SK-N-SH treated with all-trans-retinoic acid at 6 μM for 48 hours (cell line): ENCODE data around the gene OLFML3.

Experiments used
- ATAC-seq: fragments of 200-7000 bp; cut with Tn5 transposase; 3 replicates; pipeline ENCODE4 v1.9.1; 2020; ENCODE audit warnings: mild to moderate bottlenecking, moderate library complexity
- ARNTL ChIP-seq: fragments of 450-650 bp; formaldehyde crosslinking; IDR thresholded peaks from 2 replicates; pipeline ENCODE4 v1.5.0; 2020; ENCODE audit warnings: low read depth, mild to moderate bottlenecking, moderate library complexity, borderline replicate concordance
- BACH2 ChIP-seq: fragments of 250-450 bp; sonication (Bioruptor Pico); IDR thresholded peaks from 2 replicates; pipeline ENCODE4 v1.9.0; 2021; ENCODE audit warnings: mild to moderate bottlenecking, borderline replicate concordance
- CSDC2 ChIP-seq: fragments of 250-450 bp; sonication (Bioruptor Pico); IDR thresholded peaks from 2 replicates; pipeline ENCODE4 v1.5.0; 2020; ENCODE audit warnings: mild to moderate bottlenecking, moderate library complexity
- ESRRG ChIP-seq: fragments of 250-450 bp; sonication (Bioruptor Pico); IDR thresholded peaks from 2 replicates; pipeline ENCODE4 v1.6.1; 2021; ENCODE audit warnings: mild to moderate bottlenecking
- GLIS3 ChIP-seq: fragments of 250-450 bp; sonication (Bioruptor Pico); IDR thresholded peaks from 2 replicates; pipeline ENCODE4 v1.5.0; 2020; ENCODE audit warnings: mild to moderate bottlenecking, moderate library complexity
- ISL1 ChIP-seq: fragments of 250-450 bp; sonication (Bioruptor Pico); IDR thresholded peaks from 2 replicates; pipeline ENCODE4 v2.1.2; 2022; ENCODE audit warnings: mild to moderate bottlenecking, moderate library complexity
- OSR1 ChIP-seq: fragments of 250-450 bp; sonication (Bioruptor Pico); IDR thresholded peaks from 2 replicates; pipeline ENCODE4 v1.8.0; 2022; ENCODE audit warnings: moderate library complexity, mild to moderate bottlenecking, inconsistent platforms
- RARB ChIP-seq: fragments of 250-450 bp; sonication (Bioruptor Pico); IDR thresholded peaks from 2 replicates; pipeline ENCODE4 v1.8.0; 2021; ENCODE audit warnings: mild to moderate bottlenecking, moderate library complexity
- SNAI2 ChIP-seq: fragments of 250-450 bp; sonication (Bioruptor Pico); IDR thresholded peaks from 2 replicates; pipeline ENCODE4 v1.5.0; 2020; ENCODE audit warnings: mild to moderate bottlenecking, moderate library complexity
- TCF4 ChIP-seq: fragments of 250-450 bp; sonication (Bioruptor Pico); IDR thresholded peaks from 2 replicates; pipeline ENCODE4 v1.8.0; 2021; ENCODE audit warnings: mild to moderate bottlenecking, moderate library complexity, borderline replicate concordance
- TOX ChIP-seq: fragments of 250-450 bp; sonication (Bioruptor Pico); IDR thresholded peaks from 2 replicates; pipeline ENCODE4 v1.8.0; 2021; ENCODE audit warnings: mild to moderate bottlenecking, moderate library complexity, borderline replicate concordance
- ZC3H10 ChIP-seq: fragments of 250-450 bp; sonication (Bioruptor Pico); IDR thresholded peaks from 2 replicates; pipeline ENCODE4 v1.5.1; 2021; ENCODE audit warnings: mild to moderate bottlenecking, moderate library complexity
- ZFP3 ChIP-seq: fragments of 250-450 bp; sonication (Bioruptor Pico); IDR thresholded peaks from 2 replicates; pipeline ENCODE4 v1.5.0; 2020; ENCODE audit warnings: mild to moderate bottlenecking, moderate library complexity
- ZFP30 ChIP-seq: fragments of 450-650 bp; formaldehyde crosslinking; IDR thresholded peaks from 2 replicates; pipeline ENCODE4 v1.5.0; 2022; ENCODE audit warnings: mild to moderate bottlenecking, moderate library complexity
- ZNF565 ChIP-seq: fragments of 450-650 bp; formaldehyde crosslinking; conservative IDR thresholded peaks from 2 replicates; pipeline ENCODE4 v1.5.0; 2020; ENCODE audit warnings: low read depth, mild to moderate bottlenecking, moderate library complexity
- ZNF70 ChIP-seq: fragments of 450-650 bp; formaldehyde crosslinking; IDR thresholded peaks from 2 replicates; pipeline ENCODE4 v1.5.0; 2020; ENCODE audit warnings: mild to moderate bottlenecking, moderate library complexity
- ZNF8 ChIP-seq: fragments of 450-650 bp; formaldehyde crosslinking; IDR thresholded peaks from 2 replicates; pipeline ENCODE4 v1.5.0; 2020; ENCODE audit warnings: mild to moderate bottlenecking, moderate library complexity
- TF ChIP-seq, protein P1 (sequence below): fragments of 250-450 bp; sonication (Bioruptor Pico); IDR thresholded peaks from 2 replicates; pipeline ENCODE4 v1.8.0; 2021; ENCODE audit warnings: low read depth, mild to moderate bottlenecking, moderate library complexity, borderline replicate concordance
- TF ChIP-seq, protein P2 (sequence below): fragments of 250-450 bp; sonication (Bioruptor Pico); IDR thresholded peaks from 2 replicates; pipeline ENCODE4 v1.5.1; 2020; ENCODE audit warnings: low read depth, mild to moderate bottlenecking, moderate library complexity
- TF ChIP-seq, protein P3 (sequence below): fragments of 250-450 bp; sonication (Bioruptor Pico); IDR thresholded peaks from 2 replicates; pipeline ENCODE4 v1.5.0; 2020; ENCODE audit warnings: mild to moderate bottlenecking, moderate library complexity
- TF ChIP-seq, protein P4 (sequence below): fragments of 250-450 bp; sonication (Bioruptor Pico); IDR thresholded peaks from 2 replicates; pipeline ENCODE4 v1.8.0; 2020; ENCODE audit warnings: mild to moderate bottlenecking, moderate library complexity, borderline replicate concordance
- TF ChIP-seq, protein P5 (sequence below): fragments of 250-450 bp; sonication (Bioruptor Pico); IDR thresholded peaks from 2 replicates; pipeline ENCODE4 v1.5.1; 2021; ENCODE audit warnings: mild to moderate bottlenecking, moderate library complexity

The OLFML3 gene

DNA sequence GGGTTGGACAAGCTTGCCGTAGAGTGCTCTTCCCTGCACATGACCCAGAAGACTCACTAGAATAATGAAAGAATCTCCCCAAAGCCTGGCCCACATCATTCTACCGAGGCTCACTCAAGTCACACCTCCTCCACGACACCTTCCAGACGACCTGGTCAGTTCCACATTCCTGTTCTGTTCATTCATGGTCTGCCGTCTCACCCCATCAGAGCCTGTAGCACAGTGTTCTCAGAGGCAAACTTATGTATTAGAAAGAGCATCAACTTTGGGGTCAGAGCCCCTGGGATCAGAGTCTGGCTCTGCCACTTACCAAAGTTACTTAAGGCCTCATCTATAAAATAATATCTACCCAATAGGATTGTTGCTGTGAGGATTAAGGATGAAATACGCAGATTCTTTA lies 7.5 kb downstream of the OLFML3 start:
- no peak for ATAC-seq

DNA sequence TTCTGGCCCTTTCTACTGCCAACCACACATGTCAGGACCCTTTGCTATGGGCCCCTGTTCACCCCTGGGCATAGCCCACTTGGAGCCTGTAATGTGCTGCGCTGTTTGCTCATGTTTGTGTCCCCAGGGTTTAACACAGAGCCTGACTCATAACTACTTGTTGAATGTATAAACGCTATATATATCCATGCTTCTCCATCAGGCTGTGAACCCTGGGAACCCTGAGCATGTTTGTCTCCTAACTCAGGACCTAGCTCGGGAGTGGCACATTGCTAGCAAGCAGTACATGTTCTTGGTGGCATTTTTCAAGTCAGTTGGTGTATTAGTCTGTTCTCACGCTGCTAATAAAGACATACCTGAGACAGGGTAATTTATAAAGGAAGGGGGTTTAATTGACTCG lies 8.0 kb downstream of the OLFML3 start:
- no peak for ATAC-seq
- TF ChIP-seq OSR1 (CRISPR knock-in tag) (no peak), CSDC2 (CRISPR knock-in tag) (no peak), ZFP30 (CRISPR knock-in tag) (no peak), GLIS3 (no peak), TOX (CRISPR knock-in tag) (no peak), BACH2 (CRISPR knock-in tag) (no peak), ARNTL (CRISPR knock-in tag) (no peak), ISL1 (no peak), ZNF8 (CRISPR knock-in tag) (no peak), TCF4 (CRISPR knock-in tag) (no peak)
- TF ChIP-seq, protein P1, sequence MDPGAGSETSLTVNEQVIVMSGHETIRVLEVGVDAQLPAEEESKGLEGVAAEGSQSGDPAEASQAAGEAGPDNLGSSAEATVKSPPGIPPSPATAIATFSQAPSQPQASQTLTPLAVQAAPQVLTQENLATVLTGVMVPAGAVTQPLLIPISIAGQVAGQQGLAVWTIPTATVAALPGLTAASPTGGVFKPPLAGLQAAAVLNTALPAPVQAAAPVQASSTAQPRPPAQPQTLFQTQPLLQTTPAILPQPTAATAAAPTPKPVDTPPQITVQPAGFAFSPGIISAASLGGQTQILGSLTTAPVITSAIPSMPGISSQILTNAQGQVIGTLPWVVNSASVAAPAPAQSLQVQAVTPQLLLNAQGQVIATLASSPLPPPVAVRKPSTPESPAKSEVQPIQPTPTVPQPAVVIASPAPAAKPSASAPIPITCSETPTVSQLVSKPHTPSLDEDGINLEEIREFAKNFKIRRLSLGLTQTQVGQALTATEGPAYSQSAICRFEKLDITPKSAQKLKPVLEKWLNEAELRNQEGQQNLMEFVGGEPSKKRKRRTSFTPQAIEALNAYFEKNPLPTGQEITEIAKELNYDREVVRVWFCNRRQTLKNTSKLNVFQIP, result no peak
- TF ChIP-seq, protein P2, sequence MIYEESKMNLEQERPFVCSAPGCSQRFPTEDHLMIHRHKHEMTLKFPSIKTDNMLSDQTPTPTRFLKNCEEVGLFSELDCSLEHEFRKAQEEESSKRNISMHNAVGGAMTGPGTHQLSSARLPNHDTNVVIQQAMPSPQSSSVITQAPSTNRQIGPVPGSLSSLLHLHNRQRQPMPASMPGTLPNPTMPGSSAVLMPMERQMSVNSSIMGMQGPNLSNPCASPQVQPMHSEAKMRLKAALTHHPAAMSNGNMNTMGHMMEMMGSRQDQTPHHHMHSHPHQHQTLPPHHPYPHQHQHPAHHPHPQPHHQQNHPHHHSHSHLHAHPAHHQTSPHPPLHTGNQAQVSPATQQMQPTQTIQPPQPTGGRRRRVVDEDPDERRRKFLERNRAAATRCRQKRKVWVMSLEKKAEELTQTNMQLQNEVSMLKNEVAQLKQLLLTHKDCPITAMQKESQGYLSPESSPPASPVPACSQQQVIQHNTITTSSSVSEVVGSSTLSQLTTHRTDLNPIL (CRISPR knock-in tag), result no peak

More for the DNA sequence above, 7.5 kb downstream of the OLFML3 start:
- TF ChIP-seq ZFP3 (CRISPR knock-in tag) (no peak), ESRRG (CRISPR knock-in tag) (no peak), SNAI2 (no peak), ARNTL (CRISPR knock-in tag) (no peak), ZNF8 (CRISPR knock-in tag) (no peak), TCF4 (CRISPR knock-in tag) (no peak), GLIS3 (no peak), TOX (CRISPR knock-in tag) (no peak), ZFP30 (CRISPR knock-in tag) (no peak), OSR1 (CRISPR knock-in tag) (no peak), ZNF70 (no peak), CSDC2 (CRISPR knock-in tag) (no peak), ZC3H10 (CRISPR knock-in tag) (no peak), BACH2 (CRISPR knock-in tag) (no peak)
- TF ChIP-seq, protein P3, sequence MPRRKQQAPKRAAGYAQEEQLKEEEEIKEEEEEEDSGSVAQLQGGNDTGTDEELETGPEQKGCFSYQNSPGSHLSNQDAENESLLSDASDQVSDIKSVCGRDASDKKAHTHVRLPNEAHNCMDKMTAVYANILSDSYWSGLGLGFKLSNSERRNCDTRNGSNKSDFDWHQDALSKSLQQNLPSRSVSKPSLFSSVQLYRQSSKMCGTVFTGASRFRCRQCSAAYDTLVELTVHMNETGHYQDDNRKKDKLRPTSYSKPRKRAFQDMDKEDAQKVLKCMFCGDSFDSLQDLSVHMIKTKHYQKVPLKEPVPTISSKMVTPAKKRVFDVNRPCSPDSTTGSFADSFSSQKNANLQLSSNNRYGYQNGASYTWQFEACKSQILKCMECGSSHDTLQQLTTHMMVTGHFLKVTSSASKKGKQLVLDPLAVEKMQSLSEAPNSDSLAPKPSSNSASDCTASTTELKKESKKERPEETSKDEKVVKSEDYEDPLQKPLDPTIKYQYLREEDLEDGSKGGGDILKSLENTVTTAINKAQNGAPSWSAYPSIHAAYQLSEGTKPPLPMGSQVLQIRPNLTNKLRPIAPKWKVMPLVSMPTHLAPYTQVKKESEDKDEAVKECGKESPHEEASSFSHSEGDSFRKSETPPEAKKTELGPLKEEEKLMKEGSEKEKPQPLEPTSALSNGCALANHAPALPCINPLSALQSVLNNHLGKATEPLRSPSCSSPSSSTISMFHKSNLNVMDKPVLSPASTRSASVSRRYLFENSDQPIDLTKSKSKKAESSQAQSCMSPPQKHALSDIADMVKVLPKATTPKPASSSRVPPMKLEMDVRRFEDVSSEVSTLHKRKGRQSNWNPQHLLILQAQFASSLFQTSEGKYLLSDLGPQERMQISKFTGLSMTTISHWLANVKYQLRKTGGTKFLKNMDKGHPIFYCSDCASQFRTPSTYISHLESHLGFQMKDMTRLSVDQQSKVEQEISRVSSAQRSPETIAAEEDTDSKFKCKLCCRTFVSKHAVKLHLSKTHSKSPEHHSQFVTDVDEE (CRISPR knock-in tag), result no peak
- TF ChIP-seq, protein P2 (CRISPR knock-in tag), result no peak
- TF ChIP-seq, protein P4, sequence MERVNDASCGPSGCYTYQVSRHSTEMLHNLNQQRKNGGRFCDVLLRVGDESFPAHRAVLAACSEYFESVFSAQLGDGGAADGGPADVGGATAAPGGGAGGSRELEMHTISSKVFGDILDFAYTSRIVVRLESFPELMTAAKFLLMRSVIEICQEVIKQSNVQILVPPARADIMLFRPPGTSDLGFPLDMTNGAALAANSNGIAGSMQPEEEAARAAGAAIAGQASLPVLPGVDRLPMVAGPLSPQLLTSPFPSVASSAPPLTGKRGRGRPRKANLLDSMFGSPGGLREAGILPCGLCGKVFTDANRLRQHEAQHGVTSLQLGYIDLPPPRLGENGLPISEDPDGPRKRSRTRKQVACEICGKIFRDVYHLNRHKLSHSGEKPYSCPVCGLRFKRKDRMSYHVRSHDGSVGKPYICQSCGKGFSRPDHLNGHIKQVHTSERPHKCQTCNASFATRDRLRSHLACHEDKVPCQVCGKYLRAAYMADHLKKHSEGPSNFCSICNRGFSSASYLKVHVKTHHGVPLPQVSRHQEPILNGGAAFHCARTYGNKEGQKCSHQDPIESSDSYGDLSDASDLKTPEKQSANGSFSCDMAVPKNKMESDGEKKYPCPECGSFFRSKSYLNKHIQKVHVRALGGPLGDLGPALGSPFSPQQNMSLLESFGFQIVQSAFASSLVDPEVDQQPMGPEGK (CRISPR knock-in tag), result no peak

DNA sequence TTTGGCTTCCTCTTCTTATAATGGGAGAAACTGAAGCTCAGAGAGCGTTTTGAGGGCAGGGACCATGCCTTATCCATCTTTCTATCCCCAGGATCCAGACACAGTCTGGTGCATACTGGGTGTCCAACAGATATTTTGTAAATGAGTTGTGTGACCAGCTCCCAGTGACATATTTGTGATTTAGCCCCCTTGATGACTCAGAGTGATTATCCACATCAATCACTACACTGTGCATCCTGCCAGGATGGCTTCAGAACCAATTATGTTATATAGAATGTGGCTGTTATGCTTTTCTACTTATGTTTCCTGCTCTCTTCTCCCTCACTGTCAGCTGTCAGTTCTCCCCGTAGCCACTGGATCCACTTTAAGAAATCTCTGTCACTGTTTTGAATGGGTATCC lies 11.3 kb downstream of the OLFML3 start:
- peak; percentile 30; the same call in 2 of the 3 replicates for ATAC-seq
- no peak for TF ChIP-seq RARB
- no peak for TF ChIP-seq ZFP3 (CRISPR knock-in tag)
- TF ChIP-seq ZC3H10 (CRISPR knock-in tag), result no peak
- TF ChIP-seq TCF4 (CRISPR knock-in tag), result no peak
- no peak for TF ChIP-seq ZNF565 (CRISPR knock-in tag)
- TF ChIP-seq, protein P4 (CRISPR knock-in tag), result no peak
- no peak for TF ChIP-seq ESRRG (CRISPR knock-in tag)
- no peak for TF ChIP-seq SNAI2
- TF ChIP-seq ISL1, result no peak
- no peak for TF ChIP-seq ARNTL (CRISPR knock-in tag)
- TF ChIP-seq ZNF8 (CRISPR knock-in tag), result no peak
- TF ChIP-seq CSDC2 (CRISPR knock-in tag), result no peak
- TF ChIP-seq, protein P5, sequence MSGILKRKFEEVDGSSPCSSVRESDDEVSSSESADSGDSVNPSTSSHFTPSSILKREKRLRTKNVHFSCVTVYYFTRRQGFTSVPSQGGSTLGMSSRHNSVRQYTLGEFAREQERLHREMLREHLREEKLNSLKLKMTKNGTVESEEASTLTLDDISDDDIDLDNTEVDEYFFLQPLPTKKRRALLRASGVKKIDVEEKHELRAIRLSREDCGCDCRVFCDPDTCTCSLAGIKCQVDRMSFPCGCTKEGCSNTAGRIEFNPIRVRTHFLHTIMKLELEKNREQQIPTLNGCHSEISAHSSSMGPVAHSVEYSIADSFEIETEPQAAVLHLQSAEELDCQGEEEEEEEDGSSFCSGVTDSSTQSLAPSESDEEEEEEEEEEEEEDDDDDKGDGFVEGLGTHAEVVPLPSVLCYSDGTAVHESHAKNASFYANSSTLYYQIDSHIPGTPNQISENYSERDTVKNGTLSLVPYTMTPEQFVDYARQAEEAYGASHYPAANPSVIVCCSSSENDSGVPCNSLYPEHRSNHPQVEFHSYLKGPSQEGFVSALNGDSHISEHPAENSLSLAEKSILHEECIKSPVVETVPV, result no peak
- no peak for TF ChIP-seq GLIS3
